ENCODE data around the gene GABARAPL2.

- TF ChIP-seq ZNF449 (tag by site-specific recombination; IDR thresholded peaks at IDR 0.05) (no peak), ZNF555 (tag by site-specific recombination; conservative IDR thresholded peaks at IDR 0.05) (no peak), CTCF (tag by site-specific recombination; IDR thresholded peaks at IDR 0.05) (no peak), MZF1 (tag by site-specific recombination; IDR thresholded peaks at IDR 0.05; ENCODE audit: borderline replicate concordance) (no peak), ZNF221 (tag by site-specific recombination; IDR thresholded peaks at IDR 0.05; ENCODE audit: borderline replicate concordance) (no peak)
Observed at GRCh38 chr16:75578725-75579124, 12.5 kb downstream of the GABARAPL2 start.

All from HEK293 (cell line).